Activated naive CD4-positive, alpha-beta T cell (primary cell): ENCODE results near the gene RAB13.

ENCODE experiments used
- DNase-seq, 4 experiments: peaks; one replicate each; lab custom pipeline; 2025; lab: John Stamatoyannopoulos, UW

Gene RAB13

DNA sequence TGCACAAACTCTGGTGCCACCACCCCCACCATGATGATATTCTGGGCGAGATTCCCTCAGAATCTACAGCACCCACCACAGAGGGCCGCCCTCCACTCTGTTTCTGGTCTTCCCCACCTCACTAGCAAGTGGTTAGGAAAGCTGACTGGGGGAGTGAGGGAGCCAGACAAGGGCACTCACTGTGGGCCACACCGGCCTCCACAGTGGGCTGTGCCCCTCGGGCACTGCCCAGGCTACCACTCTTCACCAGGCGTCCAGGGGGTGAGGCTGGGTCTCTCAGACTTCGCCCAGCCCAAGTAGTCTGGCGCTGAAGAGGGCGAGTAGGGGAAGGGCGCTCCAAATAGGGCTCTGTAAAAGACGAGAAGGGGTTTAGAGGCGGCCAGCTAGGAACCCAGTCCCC is 52.2 kb downstream of the RAB13 start:
- no peak for DNase-seq

DNA sequence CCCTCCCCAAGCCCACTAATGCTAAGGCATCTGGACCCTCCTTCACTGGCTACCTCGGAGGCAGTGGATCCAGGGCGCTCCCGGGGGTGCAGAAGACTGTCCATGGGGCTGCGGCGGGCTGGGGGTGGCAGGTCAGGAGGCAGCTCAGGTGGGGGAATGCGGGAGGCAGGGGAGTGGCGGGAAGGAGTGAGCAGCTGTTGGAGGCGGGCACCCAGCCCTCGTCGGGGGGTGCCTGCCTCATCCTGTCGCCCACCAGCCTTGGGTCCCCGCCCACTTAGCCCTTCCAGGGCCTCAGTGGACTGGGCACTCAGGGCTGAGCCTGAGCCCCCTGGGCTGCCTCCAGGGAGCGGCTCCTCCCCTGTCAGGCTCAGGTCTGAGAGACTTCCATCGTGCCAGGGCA is 52.7 kb downstream of the RAB13 start:
- DNase-seq = no peak

DNA sequence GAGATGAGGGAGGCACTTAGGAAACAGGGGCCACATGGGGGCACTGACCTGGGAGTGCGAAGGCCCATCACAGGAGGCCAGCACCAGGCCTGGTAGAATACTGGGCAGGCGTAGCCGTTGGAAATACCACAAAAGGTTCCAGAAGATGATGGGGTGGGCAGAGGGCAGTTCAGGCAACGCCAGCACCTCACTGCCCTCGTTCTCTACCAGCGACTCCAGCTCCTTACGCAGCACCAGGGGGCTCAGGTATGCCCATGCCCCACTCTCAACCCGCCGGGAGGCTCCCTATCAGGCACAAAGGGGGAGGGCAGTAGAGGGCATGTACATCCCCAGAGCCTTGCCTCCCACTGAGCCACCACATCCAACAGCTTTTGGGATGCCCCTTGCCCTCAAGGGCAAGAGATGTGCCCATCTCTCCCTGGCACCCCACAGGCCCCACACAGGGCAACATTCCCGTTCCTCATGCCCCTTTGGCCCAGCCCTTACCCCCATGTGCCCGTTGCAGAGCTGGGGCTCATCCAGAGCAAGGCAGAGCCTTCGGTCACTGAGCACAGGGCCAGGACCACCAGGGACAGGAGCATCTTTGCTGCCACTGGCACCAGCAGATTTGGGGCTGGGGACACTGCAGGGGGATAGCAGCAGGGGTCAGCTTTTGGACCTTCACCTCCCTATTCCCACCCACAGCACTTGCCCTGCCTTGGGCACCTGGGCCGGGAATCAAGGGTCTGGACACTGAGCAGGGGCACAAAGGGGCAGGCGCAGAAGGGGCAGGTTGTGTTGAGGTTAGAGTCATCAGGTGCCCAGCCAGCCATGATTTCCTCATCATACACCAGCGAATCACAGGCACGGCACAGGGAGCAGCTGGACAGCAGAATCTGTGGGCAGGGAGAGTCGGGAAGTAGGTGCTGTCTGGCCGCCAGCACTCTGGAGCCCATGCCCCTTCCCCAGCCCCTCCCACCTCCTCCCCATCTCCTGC is 53.7 kb downstream of the RAB13 start:
- DNase-seq = no peak
